ENCODE results near the gene ARHGAP5. TPM values are rescaled to one million over a fixed set of nuclear protein-coding genes. Genes with fewer than 3 reads are reported as not detected.

The ARHGAP5 gene
- polyA plus RNA-seq, 3 donors = 2.5 to 6.3 (median 4.3) TPM

DNA sequence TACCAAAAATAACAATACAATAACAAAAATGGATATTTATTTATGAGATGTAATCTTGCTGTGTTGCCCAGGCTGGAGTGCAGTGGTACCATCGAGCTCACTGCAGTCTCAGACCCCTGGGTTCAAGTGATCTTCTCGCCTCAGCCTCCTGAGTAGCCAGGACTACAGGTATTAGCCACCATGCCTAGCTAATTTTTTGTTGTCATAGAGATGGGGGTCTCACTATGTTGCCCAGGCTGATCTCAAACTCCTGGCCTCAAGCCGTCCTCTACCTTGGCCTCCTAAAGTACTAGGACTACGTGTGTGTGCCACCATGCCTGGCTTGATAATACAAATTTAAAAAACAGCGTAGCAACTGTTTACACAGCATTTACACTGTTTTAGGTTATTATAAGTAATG is 23.1 kb downstream of the ARHGAP5 start:
- peaks cover 2% of the 10 kb centered on the region for H3K4me1 Mint-ChIP-seq
- no peaks in the 10 kb centered on the region for H3K79me2 ChIP-seq (ENCODE audit: insufficient read depth, low read length)
- H3K4me3 Mint-ChIP-seq = no peak overlapping the region
- no peaks in the 10 kb centered on the region for H3K27me3 Mint-ChIP-seq (ENCODE audit: low read depth in 3 of 3)
- H3K9me3 Mint-ChIP-seq = no peaks in the 10 kb centered on the region
- H3K9ac ChIP-seq (ENCODE audit: insufficient read depth, low read length, poor library complexity, severe bottlenecking) = no peak overlapping the region
- TF ChIP-seq, protein P1, sequence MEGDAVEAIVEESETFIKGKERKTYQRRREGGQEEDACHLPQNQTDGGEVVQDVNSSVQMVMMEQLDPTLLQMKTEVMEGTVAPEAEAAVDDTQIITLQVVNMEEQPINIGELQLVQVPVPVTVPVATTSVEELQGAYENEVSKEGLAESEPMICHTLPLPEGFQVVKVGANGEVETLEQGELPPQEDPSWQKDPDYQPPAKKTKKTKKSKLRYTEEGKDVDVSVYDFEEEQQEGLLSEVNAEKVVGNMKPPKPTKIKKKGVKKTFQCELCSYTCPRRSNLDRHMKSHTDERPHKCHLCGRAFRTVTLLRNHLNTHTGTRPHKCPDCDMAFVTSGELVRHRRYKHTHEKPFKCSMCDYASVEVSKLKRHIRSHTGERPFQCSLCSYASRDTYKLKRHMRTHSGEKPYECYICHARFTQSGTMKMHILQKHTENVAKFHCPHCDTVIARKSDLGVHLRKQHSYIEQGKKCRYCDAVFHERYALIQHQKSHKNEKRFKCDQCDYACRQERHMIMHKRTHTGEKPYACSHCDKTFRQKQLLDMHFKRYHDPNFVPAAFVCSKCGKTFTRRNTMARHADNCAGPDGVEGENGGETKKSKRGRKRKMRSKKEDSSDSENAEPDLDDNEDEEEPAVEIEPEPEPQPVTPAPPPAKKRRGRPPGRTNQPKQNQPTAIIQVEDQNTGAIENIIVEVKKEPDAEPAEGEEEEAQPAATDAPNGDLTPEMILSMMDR (IDR thresholded peaks at IDR 0.05) = no peak
- H3K4me3 ChIP-seq (replicated peaks in 1 of 3; ENCODE audit: low read depth in 2 of 3, low read length in 3 of 3) = no peak overlapping the region
- no peak for DNase-seq
- no peaks in the 10 kb centered on the region for H3K27me3 ChIP-seq (ENCODE audit: control insufficient read depth in 2 of 2, insufficient read depth in 2 of 2, low read length in 2 of 2)
- no peaks in the 10 kb centered on the region for H3K9me3 ChIP-seq (replicated peaks in 1 of 2; ENCODE audit: control insufficient read depth in 1 of 2, insufficient read depth in 1 of 2, low read length in 2 of 2)
- intact Hi-C loops (cut with micrococcal nuclease) = no loop called here
- no peaks in the 10 kb centered on the region for H3K4me1 ChIP-seq (ENCODE audit: control insufficient read depth in 1 of 2, insufficient read depth in 2 of 2, low read length in 2 of 2)
- WGBS (ENCODE audit: insufficient coverage) = 100% methylated on average over 2 of the region's 5 CpGs
- H4K20me1 ChIP-seq (ENCODE audit: insufficient read depth, low read length) = no peaks in the 10 kb centered on the region
- no peak overlapping the region for H2AFZ ChIP-seq (ENCODE audit: insufficient read depth, low read depth, low read length, poor library complexity, severe bottlenecking)
- H3K27ac ChIP-seq (ENCODE audit: low read depth in 1 of 2, low read length in 2 of 2) = no peak overlapping the region
- peak overlapping the region in 2 of 7 donors; percentile 25 to 35 for H3K27ac Mint-ChIP-seq
- no peak overlapping the region for H3K4me2 ChIP-seq (replicated peaks; ENCODE audit: extremely low read depth, low read length, poor library complexity, severe bottlenecking)
- H3K36me3 Mint-ChIP-seq = no peaks in the 10 kb centered on the region
- no peaks in the 10 kb centered on the region for H3K36me3 ChIP-seq (replicated peaks in 1 of 2; ENCODE audit: control insufficient read depth in 1 of 2, insufficient read depth in 2 of 2, low read length in 2 of 2)

DNA sequence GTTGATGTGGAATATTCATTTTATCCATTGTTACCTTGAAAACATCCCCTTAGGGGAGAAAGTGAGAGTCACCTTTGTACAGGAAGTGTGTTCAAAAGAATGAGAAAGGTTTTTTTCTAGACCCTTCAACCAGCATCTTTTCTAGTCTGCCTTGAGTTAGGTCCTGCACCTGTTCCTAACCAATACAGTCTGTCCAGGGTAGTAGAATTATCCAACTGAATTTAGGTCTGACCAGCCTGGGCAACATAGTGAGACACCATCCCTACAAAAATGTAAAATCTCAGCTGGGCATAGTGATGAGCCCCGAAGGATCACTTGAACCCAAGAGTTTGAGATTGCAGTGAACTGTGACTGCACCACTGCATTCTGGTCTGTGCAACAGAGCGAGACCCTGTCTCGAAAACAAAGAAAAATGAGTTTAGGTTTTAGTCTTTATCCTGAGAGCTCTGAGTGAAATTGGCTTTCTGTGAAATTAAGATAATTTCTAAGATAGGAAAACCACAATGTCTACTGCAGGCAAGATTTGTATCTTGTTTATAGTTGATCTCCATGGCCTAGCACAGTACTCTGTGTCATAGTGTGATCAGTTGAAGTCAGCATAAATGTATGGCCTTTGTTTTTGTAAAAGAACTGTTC is 25.2 kb downstream of the ARHGAP5 start:
- Histone ChIP-seq H3K27ac (ENCODE audit: low read depth in 1 of 2, low read length in 2 of 2) (no peak overlapping the region), H3K9me3 (replicated peaks in 1 of 2; ENCODE audit: control insufficient read depth in 1 of 2, insufficient read depth in 1 of 2, low read length in 2 of 2) (no peaks in the 10 kb centered on the region), H4K20me1 (ENCODE audit: insufficient read depth, low read length) (no peaks in the 10 kb centered on the region), H3K4me3 (replicated peaks in 1 of 3; ENCODE audit: low read depth in 2 of 3, low read length in 3 of 3) (no peak overlapping the region), H3K4me1 (ENCODE audit: control insufficient read depth in 1 of 2, insufficient read depth in 2 of 2, low read length in 2 of 2) (no peaks in the 10 kb centered on the region), H3K36me3 (replicated peaks in 1 of 2; ENCODE audit: control insufficient read depth in 1 of 2, insufficient read depth in 2 of 2, low read length in 2 of 2) (no peaks in the 10 kb centered on the region), H3K79me2 (ENCODE audit: insufficient read depth, low read length) (no peaks in the 10 kb centered on the region), H3K9ac (ENCODE audit: insufficient read depth, low read length, poor library complexity, severe bottlenecking) (no peak overlapping the region), H3K4me2 (replicated peaks; ENCODE audit: extremely low read depth, low read length, poor library complexity, severe bottlenecking) (no peak overlapping the region), H3K27me3 (ENCODE audit: control insufficient read depth in 2 of 2, insufficient read depth in 2 of 2, low read length in 2 of 2) (no peaks in the 10 kb centered on the region), H2AFZ (ENCODE audit: insufficient read depth, low read depth, low read length, poor library complexity, severe bottlenecking) (no peak overlapping the region)
- Mint-ChIP-seq H3K36me3 (no peaks in the 10 kb centered on the region), H3K27ac (no peak overlapping the region), H3K27me3 (ENCODE audit: low read depth in 3 of 3) (no peaks in the 10 kb centered on the region), H3K9me3 (no peaks in the 10 kb centered on the region), H3K4me3 (no peak overlapping the region), H3K4me1 (peaks cover 2% of the 10 kb centered on the region)
- no peak for DNase-seq
- intact Hi-C loops (cut with micrococcal nuclease) = no loop called here
- TF ChIP-seq, protein P1 (IDR thresholded peaks at IDR 0.05) = no peak
- WGBS (ENCODE audit: insufficient coverage) = 73% methylated on average over 3 of the region's 3 CpGs

All from CD14-positive monocyte (primary cell).